ENCODE measurements around the gene GOLGA2.

DNA sequence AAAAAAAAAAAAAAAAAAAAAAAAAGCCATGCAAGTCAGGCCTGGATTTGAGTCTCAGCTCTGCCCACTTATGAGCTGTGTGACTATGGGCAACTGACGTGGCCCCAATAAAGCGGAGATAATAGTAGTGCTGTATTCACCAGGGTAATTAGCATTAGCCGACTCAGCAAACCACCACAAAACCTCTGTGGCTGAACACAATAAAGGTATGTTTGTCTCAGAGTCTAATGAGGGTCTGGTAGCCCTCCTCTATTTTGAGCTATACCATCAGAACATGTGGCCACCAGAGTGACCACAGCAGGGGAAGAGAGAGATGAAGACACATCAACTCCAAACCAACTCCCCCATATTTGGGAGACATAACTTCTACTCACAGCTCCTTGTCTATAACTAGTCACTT, 16.2 kb upstream of the GOLGA2 start:
- TF ChIP-seq, protein P1, sequence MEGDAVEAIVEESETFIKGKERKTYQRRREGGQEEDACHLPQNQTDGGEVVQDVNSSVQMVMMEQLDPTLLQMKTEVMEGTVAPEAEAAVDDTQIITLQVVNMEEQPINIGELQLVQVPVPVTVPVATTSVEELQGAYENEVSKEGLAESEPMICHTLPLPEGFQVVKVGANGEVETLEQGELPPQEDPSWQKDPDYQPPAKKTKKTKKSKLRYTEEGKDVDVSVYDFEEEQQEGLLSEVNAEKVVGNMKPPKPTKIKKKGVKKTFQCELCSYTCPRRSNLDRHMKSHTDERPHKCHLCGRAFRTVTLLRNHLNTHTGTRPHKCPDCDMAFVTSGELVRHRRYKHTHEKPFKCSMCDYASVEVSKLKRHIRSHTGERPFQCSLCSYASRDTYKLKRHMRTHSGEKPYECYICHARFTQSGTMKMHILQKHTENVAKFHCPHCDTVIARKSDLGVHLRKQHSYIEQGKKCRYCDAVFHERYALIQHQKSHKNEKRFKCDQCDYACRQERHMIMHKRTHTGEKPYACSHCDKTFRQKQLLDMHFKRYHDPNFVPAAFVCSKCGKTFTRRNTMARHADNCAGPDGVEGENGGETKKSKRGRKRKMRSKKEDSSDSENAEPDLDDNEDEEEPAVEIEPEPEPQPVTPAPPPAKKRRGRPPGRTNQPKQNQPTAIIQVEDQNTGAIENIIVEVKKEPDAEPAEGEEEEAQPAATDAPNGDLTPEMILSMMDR (IDR thresholded peaks at IDR 0.05) = no peak
- TF ChIP-seq POLR2A (IDR thresholded peaks at IDR 0.05) = no peak
